Liver (tissue), 3 donors: ENCODE measurements around the gene TMEM204.

Source experiments
- JUND ChIP-seq, 2 donors: IDR thresholded peaks; 2 replicates each; pipeline ENCODE4 v1.6.1; 2016; ENCODE audit warnings: antibody characterized with exemption in 2 of 2
- YY1 ChIP-seq: IDR thresholded peaks from 2 replicates; pipeline ENCODE4 v1.6.1; 2016; ENCODE audit warnings: antibody characterized with exemption, mild to moderate bottlenecking
- TF ChIP-seq, protein P1 (sequence below): fragments of 150-350 bp; IDR thresholded peaks from 2 replicates; pipeline ENCODE4 v1.5.1; 2017; ENCODE audit warnings: improper control_type of control experiment, low read depth, low read length; ENCODE audit not compliant: missing input control
- donor health status: healthy.
- donor health status: healthy.

DNA sequence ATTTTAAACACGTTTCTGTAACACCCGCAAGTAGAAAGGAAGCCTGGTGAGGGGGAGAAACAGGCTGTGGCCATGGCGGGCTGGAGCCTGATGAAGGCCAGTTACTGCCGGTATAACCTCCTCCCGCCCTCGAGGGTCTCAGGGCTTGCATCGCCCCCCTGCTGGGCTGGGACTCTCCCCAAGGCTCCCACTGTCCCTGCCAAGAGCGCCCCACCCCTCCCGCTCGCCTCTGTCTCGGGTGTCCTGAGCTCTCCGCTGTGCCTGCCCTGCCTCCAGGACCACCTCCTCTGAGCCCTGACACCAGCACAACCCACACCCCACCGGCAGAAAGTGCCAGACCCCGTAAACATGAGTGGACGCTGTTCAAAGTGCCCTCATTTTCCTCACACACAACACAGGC, 18.7 kb downstream of the TMEM204 start:
- TF ChIP-seq JUND (IDR thresholded peaks at IDR 0.05) (no peak), YY1 (no peak)
- TF ChIP-seq, protein P1, sequence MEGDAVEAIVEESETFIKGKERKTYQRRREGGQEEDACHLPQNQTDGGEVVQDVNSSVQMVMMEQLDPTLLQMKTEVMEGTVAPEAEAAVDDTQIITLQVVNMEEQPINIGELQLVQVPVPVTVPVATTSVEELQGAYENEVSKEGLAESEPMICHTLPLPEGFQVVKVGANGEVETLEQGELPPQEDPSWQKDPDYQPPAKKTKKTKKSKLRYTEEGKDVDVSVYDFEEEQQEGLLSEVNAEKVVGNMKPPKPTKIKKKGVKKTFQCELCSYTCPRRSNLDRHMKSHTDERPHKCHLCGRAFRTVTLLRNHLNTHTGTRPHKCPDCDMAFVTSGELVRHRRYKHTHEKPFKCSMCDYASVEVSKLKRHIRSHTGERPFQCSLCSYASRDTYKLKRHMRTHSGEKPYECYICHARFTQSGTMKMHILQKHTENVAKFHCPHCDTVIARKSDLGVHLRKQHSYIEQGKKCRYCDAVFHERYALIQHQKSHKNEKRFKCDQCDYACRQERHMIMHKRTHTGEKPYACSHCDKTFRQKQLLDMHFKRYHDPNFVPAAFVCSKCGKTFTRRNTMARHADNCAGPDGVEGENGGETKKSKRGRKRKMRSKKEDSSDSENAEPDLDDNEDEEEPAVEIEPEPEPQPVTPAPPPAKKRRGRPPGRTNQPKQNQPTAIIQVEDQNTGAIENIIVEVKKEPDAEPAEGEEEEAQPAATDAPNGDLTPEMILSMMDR, result no peak
